HCT116 (cell line): ENCODE data around the gene EFR3B. TPM values are rescaled to one million over a fixed set of nuclear protein-coding genes. Genes with fewer than 3 reads are reported as not detected.

Experiments used
- ATAC-seq: fragments of 200-7000 bp; cut with Tn5 transposase; 2 replicates; pipeline ENCODE4 v1.9.1; 2020; ENCODE audit warnings: mild to moderate bottlenecking, moderate library complexity
- BruUV-seq: library from RNA; stranded (reverse); fragments of 400-500 nt; replicated peaks from 2 replicates; lab custom pipeline; 2021; lab: Mats Ljungman, UMichigan
- CTCF ChIA-PET: fragments of 300-600 bp; sonication (Branson Sonifier 250); formaldehyde crosslinking; loops from one replicate; lab custom pipeline; 2021; ENCODE audit warnings: antibody characterized with exemption; lab: Charles Lee
- POLR2A ChIA-PET: fragments of 300-600, 350-600 bp; sonication (Branson Sonifier 250); formaldehyde crosslinking; loops from one replicate; lab custom pipeline; 2021; ENCODE audit warnings: antibody characterized with exemption; lab: Charles Lee
- RAD21 ChIA-PET, 2 experiments: fragments of 300-600 bp; sonication (Branson Sonifier 250); formaldehyde crosslinking; loops; one replicate each; lab custom pipeline; 2023; ENCODE audit warnings: low total read pairs in 2 of 2; ENCODE audit not compliant: uncharacterized antibody in 2 of 2, unreplicated experiment in 2 of 2, low non-redundant PET in 1 of 2; lab: Charles Lee
- DNase-seq: peaks from one replicate; pipeline ENCODE4 v3.0.0-alpha.2; 2010; ENCODE audit warnings: low read depth, low spot score
- H2AFZ ChIP-seq: fragments of 200-600 bp; shearing (Covaris generic), sonication (generic); 2 replicates; pipeline ENCODE4 v1.6.1; 2017; ENCODE audit warnings: low read depth, mixed run types, mixed read lengths, antibody characterized with exemption, low read length; ENCODE audit not compliant: poor library complexity, severe bottlenecking
- H3K27ac ChIP-seq: 2 replicates; pipeline ENCODE4 v1.5.1; 2012; ENCODE audit warnings: low read depth, low read length
- H3K27me3 ChIP-seq: fragments of 200-600 bp; sonication (generic); 2 replicates; pipeline ENCODE4 v1.6.1; 2016; ENCODE audit warnings: mixed run types, low read length, mixed read lengths; ENCODE audit not compliant: insufficient read depth
- H3K36me3 ChIP-seq, 2 experiments: fragments of 200-500 bp in 1 of 2; fragments of 200-600 bp in 1 of 2; sonication (Bioruptor generic) in 1 of 2; sonication (generic) in 1 of 2; 2 replicates each; pipeline versions ENCODE4 v1.5.1 to v1.6.1; 2014 to 2016; ENCODE audit warnings: low read length in 2 of 2, inconsistent platforms in 1 of 2, mixed read lengths in 1 of 2, mixed run types in 1 of 2; ENCODE audit not compliant: insufficient read depth in 2 of 2, control insufficient read depth in 1 of 2
- H3K4me1 ChIP-seq, 2 experiments: fragments of 200-600 bp in 1 of 2; sonication (generic) in 1 of 2; 2 replicates each; pipeline versions ENCODE4 v1.5.1 to v1.6.1; 2012 to 2017; ENCODE audit warnings: low read length in 2 of 2, inconsistent platforms in 1 of 2, mild to moderate bottlenecking in 1 of 2, mixed read lengths in 1 of 2, mixed run types in 1 of 2, moderate library complexity in 1 of 2; ENCODE audit not compliant: insufficient read depth in 2 of 2, control insufficient read depth in 1 of 2
- H3K4me2 ChIP-seq: fragments of 200-600 bp; sonication (generic); 2 replicates; pipeline ENCODE4 v1.6.1; 2017; ENCODE audit warnings: mixed run types, low read length, mixed read lengths
- H3K4me3 ChIP-seq, 2 experiments: fragments of 200-600 bp in 1 of 2; sonication (generic) in 1 of 2; replicated peaks in 1 of 2; 2 replicates each; pipeline ENCODE4 v1.5.1; 2011 to 2016; ENCODE audit warnings: low read length in 2 of 2, control low read depth in 1 of 2, low read depth in 1 of 2, mild to moderate bottlenecking in 1 of 2, mixed read lengths in 1 of 2, mixed run types in 1 of 2
- H3K79me2 ChIP-seq: fragments of 200-600 bp; sonication (generic); 2 replicates; pipeline ENCODE4 v1.6.1; 2017; ENCODE audit warnings: mild to moderate bottlenecking, mixed run types, low read length, moderate library complexity, mixed read lengths; ENCODE audit not compliant: insufficient read depth
- H3K9ac ChIP-seq: fragments of 200-600 bp; sonication (generic); 2 replicates; pipeline ENCODE4 v1.6.1; 2016; ENCODE audit warnings: low read length, mixed read lengths
- H3K9me2 ChIP-seq: fragments of 200-600 bp; sonication (generic), shearing (Covaris generic); 2 replicates; pipeline ENCODE4 v1.6.1; 2017; ENCODE audit warnings: mixed run types, mild to moderate bottlenecking, moderate library complexity; ENCODE audit not compliant: insufficient read depth
- H3K9me3 ChIP-seq, 2 experiments: fragments of 200-500 bp in 1 of 2; fragments of 200-600 bp in 1 of 2; sonication (Bioruptor generic) in 1 of 2; sonication (generic) in 1 of 2; 2 replicates each; pipeline ENCODE4 v1.6.1; 2014 to 2017; ENCODE audit warnings: low read length in 2 of 2, mixed read lengths in 2 of 2, inconsistent platforms in 1 of 2, low read depth in 1 of 2, mild to moderate bottlenecking in 1 of 2, mixed run types in 1 of 2, moderate library complexity in 1 of 2; ENCODE audit not compliant: control insufficient read depth in 1 of 2, insufficient read depth in 1 of 2
- H4K20me1 ChIP-seq: fragments of 200-600 bp; sonication (generic), shearing (Covaris generic); 2 replicates; pipeline ENCODE4 v1.6.1; 2017; ENCODE audit warnings: mixed run types, mild to moderate bottlenecking, moderate library complexity; ENCODE audit not compliant: insufficient read depth
- ATF3 ChIP-seq: IDR thresholded peaks from 2 replicates; pipeline ENCODE4 v1.6.1; 2012
- CTCF ChIP-seq, 3 experiments: fragments of 200-600 bp in 1 of 3; sonication (generic) in 1 of 3; IDR thresholded peaks in 2 of 3; conservative IDR thresholded peaks in 1 of 3; 2 replicates each; pipeline ENCODE4 v1.5.1; 2012 to 2017; ENCODE audit warnings: low read depth in 2 of 3, low read length in 2 of 3, antibody characterized with exemption in 1 of 3, borderline replicate concordance in 1 of 3, control low read depth in 1 of 3, mild to moderate bottlenecking in 1 of 3, mixed read lengths in 1 of 3, mixed run types in 1 of 3, moderate library complexity in 1 of 3; ENCODE audit not compliant: insufficient read depth in 1 of 3
- EGR1 ChIP-seq: IDR thresholded peaks from 2 replicates; pipeline ENCODE4 v1.6.1; 2012; ENCODE audit warnings: low read depth
- ELF1 ChIP-seq: IDR thresholded peaks from 2 replicates; pipeline ENCODE4 v1.6.1; 2012; ENCODE audit warnings: low read depth, borderline replicate concordance
- SP1 ChIP-seq: IDR thresholded peaks from 2 replicates; pipeline ENCODE4 v1.6.1; 2012; ENCODE audit warnings: low read depth
- TCF7L2 ChIP-seq: IDR thresholded peaks from 2 replicates; pipeline ENCODE4 v1.7.0; 2011; ENCODE audit warnings: borderline replicate concordance, inconsistent platforms; ENCODE audit not compliant: insufficient read depth, insufficient read length; ENCODE audit errors: extremely low read depth
- YY1 ChIP-seq: IDR thresholded peaks from 2 replicates; pipeline ENCODE4 v1.6.1; 2011; ENCODE audit warnings: low read length, low read depth, moderate library complexity, mild to moderate bottlenecking; ENCODE audit not compliant: insufficient replicate concordance; ENCODE audit errors: extremely low read depth
- ZFX ChIP-seq: fragments of 450-650 bp; IDR thresholded peaks from 2 replicates; pipeline ENCODE4 v1.6.1; 2017
- intact Hi-C: fragments of 100-400 bp; cut with micrococcal nuclease; formaldehyde crosslinking; loops from 2 replicates; pipeline ENCODE4 v1.10.0; 2022
- total RNA-seq: library from RNA; stranded (reverse); gene quantifications from one replicate; pipeline ENCODE4 v1.2.1, GENCODE V29; 2021; ENCODE audit not compliant: unreplicated experiment

The EFR3B gene
- total RNA-seq, 1 experiment from 2014 or later, result 0.96 TPM

DNA sequence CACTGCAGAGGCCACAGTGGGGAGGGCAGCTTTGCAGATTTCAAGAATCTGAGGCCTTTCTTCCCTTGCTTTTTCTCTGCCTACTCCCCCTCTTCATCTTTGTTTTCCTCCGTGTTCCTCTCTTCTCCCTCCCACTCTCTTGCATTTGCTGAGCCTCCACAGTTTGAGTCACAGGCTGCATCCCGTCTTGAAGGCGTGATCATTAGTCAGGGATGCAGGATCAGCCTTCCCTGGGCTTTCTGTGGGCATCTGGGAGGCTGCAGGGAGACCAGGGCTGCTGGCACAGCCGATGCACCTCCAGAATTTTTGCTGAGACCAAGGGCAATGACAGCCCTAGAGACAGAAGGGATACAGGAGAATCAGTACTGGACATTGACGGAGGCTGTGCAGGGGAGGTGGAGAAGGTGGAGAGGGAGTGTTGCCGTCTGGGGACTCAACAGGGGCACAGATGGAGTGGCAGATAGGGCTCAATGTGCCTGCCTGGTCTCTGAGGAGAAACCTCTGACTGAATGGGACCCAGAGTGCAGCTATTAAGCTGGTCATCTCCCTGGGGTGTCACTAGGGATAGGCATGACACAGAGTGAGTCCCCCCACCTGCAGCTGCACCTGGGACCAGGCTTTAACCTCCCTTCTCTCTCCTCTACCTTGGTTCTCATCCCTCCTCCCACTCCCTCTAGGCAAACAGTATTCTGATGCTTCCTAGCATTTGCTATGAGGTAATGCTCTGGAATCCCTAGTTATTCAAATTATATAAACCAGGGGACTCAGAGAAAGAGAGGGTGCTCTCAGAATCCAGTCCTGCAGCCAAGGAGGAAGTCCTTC lies 41.2 kb upstream of the EFR3B start:
- no peak overlapping the region for H2AFZ ChIP-seq
- no peak overlapping the region for H3K4me2 ChIP-seq
- no peaks in the 10 kb centered on the region for H3K79me2 ChIP-seq
- H3K4me1 ChIP-seq, result peaks cover 13 to 22% of the 10 kb centered on the region in 2 experiments; a peak in 3 of 4 replicates
- no peak for ATAC-seq
- no peaks in the 10 kb centered on the region for H3K9me2 ChIP-seq
- no peaks in the 10 kb centered on the region for H3K27me3 ChIP-seq
- no peak overlapping the region for H3K9ac ChIP-seq
- H4K20me1 ChIP-seq, result no peaks in the 10 kb centered on the region
- POLR2A ChIA-PET, result no interaction called here
- RAD21 ChIA-PET, result no interaction called here
- no peak for DNase-seq
- TF ChIP-seq ELF1, result no peak
- TF ChIP-seq ZFX, result no peak
- TF ChIP-seq ATF3, result no peak
- TF ChIP-seq TCF7L2, result no peak
- TF ChIP-seq CTCF (IDR thresholded peaks at IDR 0.05 in 2 of 3, conservative IDR thresholded peaks at IDR 0.05 in 1 of 3; ENCODE audit: borderline replicate concordance in 1 of 3, insufficient read depth in 1 of 3, low read depth in 2 of 3, low read length in 2 of 3), result no peak
- no peak for TF ChIP-seq YY1
- no peak for TF ChIP-seq SP1
- TF ChIP-seq EGR1, result no peak
- intact Hi-C loops, result no loop called here
- H3K4me3 ChIP-seq, result no peak overlapping the region
- H3K27ac ChIP-seq, result no peak overlapping the region
- H3K36me3 ChIP-seq, result no peaks in the 10 kb centered on the region
- H3K9me3 ChIP-seq, result no peaks in the 10 kb centered on the region
- no TSS peak for BruUV-seq
- CTCF ChIA-PET, result no interaction called here
